T-helper 1 cell treated with Interleukin-12 subunit alpha and Interleukin-12 subunit beta and Interleukin-4 antibody, amounts not matched to agents 30 ng/mL and 1 ng/mL, for 36 hours (primary cell): ENCODE results near the gene UGCG. TPM values are rescaled to one million over a fixed set of nuclear protein-coding genes. Genes with fewer than 3 reads are reported as not detected.
"Not testable (repeated sequence)": the region's sequence is repeated elsewhere in the genome, so short reads cannot be mapped to it uniquely, and the experiment has no call there.

ENCODE experiments used
- intact Hi-C: fragments of 100-400 bp; cut with micrococcal nuclease; formaldehyde crosslinking; loops from one replicate; pipeline ENCODE4 v1.15.1; 2024
- total RNA-seq: library from RNA; stranded (reverse); gene quantifications from 2 replicates; pipeline ENCODE4 v1.2.3, GENCODE V29; 2022

Gene UGCG
- total RNA-seq, 1 donor from 2014 or later: 18.3 TPM

DNA sequence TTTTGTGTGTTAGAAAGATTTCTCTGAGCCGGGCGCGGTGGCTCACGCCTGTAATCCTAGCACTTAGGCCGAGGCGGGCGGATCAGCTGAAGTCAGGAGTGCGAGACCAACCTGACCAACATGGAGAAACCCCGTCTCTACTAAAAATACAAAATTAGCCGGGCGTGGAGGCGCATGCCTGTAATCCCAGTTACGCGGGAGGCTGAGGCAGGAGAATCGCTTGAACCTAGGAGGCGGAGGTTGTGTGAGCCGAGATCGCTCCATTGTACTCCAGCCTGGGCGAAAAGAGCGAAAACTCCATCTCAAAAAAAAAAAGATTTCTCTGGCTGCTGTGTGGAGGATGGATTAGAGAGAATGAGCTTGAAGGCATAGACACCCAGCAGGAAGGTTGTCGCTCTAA lies 51.5 kb downstream of the UGCG start:
- intact Hi-C loops: not testable (repeated sequence)

DNA sequence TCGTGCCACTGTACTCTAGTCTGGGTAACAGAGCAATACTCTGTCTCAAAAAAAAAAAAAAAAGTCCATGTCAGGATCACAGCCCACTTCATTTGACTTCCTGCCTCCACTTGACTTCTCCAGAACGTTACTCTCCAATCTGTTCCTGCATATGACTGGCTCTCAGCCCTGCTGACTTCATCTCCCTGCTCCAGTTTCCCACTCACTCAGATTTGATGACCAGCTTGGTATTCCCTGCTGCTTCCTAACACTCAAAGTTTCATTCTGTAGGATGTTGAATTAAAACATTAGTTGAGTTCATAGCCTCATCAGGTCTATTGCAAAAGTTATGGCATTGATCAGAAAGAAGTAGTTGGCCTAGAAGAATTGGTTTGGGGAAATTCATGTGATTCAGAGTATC lies 52.3 kb downstream of the UGCG start:
- intact Hi-C loops: no loop called here

DNA sequence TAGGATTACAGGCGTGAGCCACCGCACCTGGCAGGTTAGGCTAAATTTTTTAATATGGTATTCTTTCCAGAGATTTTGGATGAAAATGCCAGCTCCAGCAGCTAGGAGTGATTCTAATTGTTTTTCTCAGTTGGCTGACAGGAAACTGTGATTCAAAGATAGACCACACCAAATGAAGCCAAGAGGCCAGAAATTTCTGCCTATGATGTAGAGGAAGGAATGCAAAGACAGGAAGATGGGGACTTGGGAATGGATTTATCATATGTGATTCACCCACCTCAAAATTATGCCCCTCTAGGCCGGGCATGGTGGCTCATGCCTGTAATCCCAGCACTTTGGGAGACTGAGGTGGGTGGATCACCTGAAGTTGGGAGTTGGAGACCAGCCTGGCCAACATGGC lies 53.3 kb downstream of the UGCG start:
- intact Hi-C loops: no loop called here

DNA sequence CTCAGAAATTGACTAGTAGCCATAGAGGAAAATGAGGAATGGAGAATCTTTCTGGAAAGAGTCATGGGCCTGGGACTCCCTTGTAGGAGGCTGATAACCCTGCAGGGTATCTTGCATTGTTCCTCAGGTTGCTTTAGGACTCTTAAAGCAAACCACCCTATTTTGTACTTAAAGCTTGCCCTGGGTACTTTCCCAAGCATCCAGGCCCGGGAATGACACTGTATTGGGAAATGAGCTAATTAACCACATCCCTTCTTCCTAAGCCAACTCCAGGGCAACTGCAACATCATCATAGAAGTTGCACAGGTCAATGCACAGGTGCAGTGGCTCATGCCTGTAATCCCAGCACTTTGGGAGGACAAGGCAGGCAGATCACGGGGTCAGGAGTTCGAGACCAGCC lies 55.9 kb downstream of the UGCG start:
- intact Hi-C loops: no loop called here

DNA sequence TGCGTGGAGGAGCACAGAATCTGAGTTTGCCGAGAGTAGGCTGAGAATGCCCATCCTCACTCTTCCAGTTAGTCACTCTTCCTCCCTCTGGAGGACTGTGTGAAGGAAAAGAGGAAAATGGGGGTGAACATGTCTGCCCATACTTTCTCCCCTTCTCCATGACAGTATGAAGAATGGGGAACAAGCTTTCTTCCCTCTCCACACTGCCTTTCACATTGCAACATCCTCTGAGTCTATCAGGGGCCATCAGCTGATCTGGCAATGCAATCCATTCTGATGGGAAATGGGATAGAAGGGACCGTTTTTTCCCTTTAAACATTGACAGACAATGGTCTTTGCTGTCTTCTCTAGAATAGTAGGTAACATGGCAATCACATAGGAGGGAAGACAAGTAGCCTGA lies 56.8 kb downstream of the UGCG start:
- intact Hi-C loops: no loop called here

DNA sequence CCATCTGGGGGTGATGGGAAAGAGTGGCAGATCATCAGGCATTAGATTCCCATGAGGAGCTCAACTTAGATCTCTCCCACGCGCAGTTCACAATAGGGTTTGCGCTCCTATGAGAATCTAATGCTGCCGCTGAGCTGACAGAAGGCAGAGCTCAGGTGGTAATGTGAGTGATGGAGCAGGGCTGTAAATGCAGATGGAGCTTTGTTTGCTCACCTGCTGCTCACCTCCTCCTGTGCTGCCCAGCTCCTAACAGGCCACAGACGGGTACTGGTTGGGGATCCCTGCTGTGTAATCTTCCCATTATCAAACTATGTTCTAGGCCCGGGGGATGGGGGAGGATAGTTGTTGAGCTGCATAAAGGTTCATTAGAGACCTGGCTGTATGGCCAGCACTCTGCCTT lies 58.4 kb downstream of the UGCG start:
- intact Hi-C loops: loop anchor here (5.0 kb wide), 2 partner anchors 37 to 58 kb away; partner anchors contain the start of gene UGCG

DNA sequence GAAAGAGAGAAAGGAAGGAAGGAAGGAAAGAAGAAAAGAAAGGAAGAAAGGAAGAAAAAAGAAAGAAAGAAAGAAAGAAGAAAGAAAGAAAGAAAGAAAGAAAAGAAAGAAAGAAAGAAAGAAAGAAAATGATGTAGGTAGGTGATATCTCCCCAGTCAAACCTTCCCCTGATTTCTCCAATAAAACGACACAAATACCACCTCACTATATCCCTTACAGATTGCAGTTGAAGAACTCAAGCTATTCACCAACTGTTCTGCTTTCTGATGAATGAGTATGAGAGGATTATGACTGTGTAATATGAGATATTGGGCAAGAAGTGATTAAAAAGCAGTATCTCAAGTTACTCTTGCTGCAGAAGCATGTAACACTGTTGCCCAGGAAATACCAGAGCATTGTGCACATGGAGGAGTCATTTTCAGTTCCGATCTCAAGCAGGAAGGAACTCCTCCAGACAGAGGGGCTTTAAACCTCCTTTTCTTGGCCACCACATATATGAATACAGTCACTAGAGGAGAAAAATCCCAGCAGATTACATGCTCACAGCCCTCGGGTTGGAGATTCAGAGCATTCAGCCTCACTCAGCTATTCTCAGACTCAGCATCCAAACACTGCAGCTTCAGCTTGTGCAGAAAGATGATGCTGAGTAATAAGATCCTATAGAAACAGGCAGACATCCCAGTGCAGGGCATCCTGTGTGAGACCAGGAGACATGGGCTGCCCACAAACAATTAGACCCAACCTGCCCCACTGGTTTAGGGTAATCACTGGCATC lies 61.4 kb downstream of the UGCG start:
- intact Hi-C loops: loop anchor here (5.0 kb wide), 2 partner anchors 34 to 61 kb away; partner anchors contain the start of gene UGCG

DNA sequence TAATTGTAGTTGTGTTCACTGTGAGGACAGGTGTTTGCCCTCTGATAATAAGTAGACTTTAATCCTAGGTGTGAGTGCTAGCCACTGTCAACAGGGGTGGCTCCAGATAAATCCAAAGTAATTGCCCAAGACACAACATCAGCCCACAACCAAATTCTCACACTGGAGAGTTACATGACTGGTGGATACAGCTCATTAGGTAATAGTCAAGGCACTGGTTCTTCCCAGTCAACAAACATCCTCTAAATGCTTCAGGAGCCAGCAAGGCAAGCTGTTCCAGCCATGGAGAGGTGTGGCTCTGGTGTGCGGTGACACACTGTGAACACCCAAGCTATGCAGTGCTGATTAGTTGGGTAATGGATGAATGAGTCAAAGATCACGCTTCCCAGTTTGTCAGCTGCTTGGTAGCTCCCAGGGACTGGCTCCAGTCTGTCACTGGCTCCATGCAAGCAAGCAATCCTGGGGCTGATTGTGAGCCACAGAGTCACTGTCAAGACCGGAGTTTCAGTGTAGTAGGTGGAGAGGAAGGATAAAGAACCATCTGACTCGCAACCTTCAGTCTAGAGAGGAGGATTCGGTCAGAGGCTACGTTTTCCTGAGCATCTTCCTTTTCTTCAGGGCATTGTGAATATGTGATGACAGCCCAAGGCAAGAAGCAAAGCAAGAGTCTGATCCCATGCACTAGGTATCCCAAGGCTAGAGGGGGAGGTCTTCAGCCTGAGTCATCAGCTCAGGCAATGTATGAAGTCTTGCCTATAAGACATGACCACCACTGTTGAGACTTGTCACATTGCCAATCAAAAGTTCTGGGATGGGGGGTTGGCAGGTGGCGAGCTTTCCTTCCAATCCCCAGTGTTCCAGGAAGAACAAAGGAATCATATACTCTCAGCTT lies 63.1 kb downstream of the UGCG start:
- intact Hi-C loops: loop anchor here (5.0 kb wide), 2 partner anchors 33 to 62 kb away; partner anchors contain the start of gene UGCG

DNA sequence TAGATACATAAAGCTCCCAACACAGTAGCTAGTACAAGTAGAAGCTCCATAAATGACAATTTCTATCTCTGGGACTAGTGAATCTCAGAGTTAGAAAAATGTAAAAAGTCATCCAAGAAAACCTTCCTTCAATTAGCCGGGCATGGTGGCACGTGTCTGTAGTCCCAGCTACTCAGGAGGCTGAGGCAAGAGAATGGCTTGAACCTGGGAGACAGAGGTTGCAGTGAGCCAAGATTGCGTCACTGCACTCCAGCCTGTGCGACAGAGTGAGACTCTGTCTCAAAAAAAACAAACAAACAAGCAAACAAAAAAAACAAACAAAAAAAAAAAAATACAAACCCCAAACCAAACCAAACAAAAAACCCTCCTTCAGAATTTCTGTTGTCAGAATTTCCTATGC lies 63.9 kb downstream of the UGCG start:
- intact Hi-C loops: not testable (repeated sequence)

DNA sequence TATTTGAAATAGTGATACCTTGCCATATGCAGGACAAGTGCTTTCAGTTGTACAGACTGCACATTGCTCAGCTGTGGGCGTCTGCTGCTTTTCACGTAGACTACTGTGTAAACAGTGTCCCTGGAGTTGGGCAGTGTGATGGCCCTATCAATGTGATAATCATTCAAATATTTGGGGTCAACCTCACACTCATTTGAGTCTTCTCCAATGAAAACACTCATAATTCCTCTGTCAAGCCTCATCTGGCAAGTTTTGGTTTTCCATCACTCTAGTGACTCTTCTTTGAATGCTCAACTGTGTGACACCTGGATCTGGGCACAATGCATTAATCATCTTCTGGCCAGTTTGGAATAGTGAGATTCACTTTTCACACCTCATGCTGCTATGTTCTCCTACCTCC lies 64.4 kb downstream of the UGCG start:
- intact Hi-C loops: no loop called here

DNA sequence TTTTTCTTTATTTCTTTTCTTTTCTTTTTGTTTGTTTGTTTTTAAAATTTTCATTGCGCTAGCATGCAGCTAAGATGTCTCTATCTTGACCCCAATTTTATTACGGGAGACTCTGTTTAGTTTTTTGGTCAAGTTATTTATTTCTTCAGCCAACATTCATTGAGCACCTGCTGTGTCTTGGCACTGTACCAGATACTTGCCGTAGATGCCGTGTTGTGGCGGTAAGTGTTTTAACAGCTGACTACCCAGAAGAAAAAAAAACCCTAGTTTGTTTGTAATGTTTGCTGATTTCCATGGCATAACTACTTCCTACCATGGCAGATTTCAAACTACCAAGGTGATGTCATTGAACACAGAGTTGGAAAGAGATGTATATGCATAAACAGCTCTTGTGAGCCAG lies 65.0 kb downstream of the UGCG start:
- intact Hi-C loops: no loop called here

DNA sequence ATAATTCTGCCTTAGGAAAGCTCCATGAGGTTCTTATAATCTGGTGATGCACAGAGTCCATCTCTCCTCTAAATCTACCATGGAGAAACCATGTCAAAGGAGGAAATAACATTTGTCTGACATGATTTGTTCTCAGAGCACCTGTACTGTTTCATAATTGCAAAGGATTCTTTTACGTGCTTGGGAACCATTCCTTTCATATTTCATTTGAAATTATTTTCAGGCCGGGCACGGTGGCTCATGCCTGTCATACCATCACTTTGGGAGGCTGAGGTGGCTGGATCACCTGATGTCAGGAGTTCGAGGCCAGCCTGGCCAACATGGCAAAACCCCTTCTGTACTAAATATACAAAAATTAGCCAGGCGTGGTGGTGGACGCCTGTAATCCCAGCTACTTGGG lies 65.4 kb downstream of the UGCG start:
- intact Hi-C loops: no loop called here

DNA sequence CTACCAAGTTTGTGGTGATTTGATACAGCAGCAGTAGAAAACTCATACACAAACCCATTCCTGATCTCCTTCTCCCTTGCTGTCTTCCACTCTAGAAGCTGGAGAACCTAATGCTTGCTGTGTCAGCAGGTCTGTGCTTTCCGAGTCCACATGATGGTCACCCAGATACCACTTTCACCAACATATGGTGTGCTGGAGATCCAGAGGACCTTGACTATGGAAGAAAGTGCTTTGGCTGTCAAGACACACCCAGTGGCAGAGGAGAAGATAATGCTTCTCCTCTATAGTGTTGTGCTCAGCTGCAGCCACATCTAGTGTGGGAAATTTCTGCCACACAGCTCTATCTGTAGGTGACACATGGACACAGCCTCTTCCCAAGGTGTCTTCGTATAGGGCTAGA lies 67.4 kb downstream of the UGCG start:
- intact Hi-C loops: no loop called here

DNA sequence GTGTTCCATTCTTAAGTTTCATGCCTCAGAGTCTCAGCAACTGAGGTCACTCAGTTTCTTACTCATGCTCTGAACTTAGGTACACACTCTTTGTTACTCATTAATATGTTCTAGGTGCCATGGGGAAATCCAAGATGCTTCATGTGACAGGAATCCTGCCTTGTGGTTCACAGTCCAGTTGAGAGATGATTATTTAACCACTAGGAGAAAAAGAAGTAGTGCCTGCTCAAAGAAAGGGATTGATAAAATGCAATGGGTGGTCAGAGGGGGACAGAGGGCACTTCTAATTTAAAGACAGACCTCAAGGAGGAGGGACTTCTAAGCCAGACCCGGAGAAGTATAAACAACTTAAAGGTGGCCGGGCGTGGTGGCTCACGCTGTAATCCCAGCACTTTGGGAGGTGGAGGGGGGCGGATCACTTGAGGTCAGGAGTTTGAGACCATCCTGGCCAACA lies 69.0 kb downstream of the UGCG start:
- intact Hi-C loops: no loop called here

DNA sequence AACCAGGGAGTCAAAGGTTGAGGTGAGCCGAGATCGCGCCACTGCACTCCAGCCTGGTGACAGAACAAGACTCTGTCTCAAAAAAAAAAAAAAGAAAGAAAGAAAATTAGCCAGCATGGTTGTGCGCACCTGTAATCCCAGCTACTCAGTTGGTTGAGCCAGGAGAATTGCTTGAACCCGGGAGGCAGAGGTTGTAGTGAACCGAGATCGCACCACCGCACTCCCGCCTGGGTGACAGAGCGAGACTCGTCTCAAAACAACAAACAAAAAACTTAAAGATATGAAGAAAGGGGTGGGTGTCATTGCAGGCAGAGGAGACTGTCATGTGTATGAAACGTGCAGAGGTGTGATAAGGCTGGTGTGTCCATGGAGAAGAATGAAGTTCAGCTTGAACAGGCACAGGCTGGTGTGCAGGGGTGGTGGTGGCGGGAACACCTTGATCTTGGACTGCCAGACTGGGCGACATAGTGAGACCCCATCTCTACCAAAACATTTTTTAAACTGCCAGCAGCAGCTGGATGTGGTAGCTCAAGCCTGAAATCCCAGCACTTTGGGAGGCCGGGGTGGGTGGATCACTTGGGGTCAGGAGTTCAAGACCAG lies 69.6 kb downstream of the UGCG start:
- intact Hi-C loops: no loop called here

DNA sequence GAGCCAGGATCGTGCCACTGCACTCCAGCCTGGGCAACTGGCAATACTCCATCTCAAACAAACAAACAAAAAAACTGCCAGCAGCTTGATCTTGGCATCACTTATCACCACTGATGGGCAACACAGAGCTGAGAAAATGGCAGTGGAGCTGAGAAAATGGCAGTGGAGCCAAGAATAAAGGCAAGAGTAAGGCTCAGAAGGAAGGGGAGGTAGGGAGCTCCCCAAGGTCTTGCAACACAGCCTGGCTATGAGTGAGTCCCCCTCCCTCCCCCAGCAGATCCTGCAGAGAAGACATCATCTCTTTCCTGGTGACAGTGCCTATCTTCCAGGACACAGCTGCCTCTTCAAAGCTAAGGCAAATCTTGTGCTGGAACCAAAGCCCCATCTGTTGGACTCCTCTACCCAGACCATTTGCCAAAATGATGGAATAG lies 70.3 kb downstream of the UGCG start:
- intact Hi-C loops: no loop called here

DNA sequence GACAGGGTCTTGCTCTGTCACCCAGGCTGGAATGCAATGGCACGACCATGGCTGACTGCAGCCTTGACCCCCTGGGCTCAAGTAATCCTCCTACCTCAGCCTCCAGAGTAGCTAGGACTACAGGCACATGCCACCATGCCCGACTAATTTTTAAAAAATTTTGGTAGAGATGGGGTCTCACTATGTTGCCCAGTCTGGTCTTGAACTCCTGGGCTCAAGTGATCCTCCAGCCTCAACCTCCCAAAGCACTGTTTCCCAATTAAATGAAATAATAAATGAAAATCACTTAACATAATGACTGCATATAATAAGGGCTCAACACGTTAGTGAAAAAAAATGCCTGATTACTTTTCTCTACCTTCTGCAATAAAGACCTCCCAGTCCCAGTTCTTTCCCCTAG lies 71.0 kb downstream of the UGCG start:
- intact Hi-C loops: no loop called here

DNA sequence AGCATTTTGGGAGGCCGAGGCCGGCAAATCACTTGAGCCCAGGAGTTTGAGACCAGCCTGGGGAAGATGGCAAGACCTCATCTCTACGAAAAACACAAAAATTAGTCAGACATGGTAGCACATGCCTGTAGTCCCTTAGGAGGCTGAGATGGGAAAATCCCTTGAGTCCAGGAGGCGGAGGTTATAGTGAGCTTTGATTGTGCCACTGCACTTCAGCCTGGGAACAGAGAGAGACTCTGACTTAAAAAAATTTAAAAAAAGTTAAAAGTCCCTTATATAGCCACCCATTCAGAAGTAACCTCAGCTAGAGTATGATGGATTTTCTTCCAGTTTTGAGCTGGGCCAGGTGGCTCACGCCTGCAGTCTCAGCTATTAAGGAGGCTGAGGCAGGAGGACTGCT lies 72.4 kb downstream of the UGCG start:
- intact Hi-C loops: no loop called here

DNA sequence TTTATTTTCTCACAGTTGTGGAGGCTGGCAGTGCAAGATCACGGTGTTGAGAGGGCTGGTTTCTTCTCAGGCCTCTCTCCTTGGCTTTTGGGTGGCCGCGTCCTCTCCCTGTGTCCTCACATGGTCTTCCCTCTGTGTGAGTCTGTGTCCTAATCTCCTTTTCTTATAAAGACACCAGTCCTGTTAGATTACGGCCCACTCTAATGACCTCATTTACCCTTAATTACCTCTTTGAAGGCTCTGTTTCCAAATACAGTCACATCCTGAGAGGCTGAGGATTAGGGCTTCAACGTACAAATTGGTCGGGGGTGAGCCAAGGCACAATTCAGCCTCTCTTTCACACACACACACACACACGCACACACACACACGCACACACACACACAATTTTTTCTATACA lies 73.0 kb downstream of the UGCG start:
- intact Hi-C loops: no loop called here

DNA sequence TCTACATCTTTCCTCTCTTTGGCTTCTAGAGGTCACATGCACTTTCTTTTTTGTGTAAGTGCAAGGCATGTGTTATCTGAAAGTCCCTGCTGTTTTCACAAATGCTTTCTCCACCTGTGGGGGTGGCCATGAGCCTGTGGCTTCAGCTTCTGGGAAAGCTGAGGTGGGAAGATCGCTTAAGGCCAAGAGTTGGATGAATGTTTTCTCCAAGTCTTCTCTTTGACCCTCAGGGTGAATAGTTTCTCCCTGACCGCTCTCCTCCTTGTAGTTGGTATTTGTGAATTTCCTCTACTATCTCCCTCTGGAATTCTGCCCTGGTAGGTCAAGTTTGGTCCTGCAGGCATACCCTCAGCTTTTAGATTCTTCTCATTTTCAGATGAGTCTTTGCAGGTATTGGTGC lies 74.2 kb downstream of the UGCG start:
- intact Hi-C loops: no loop called here

DNA sequence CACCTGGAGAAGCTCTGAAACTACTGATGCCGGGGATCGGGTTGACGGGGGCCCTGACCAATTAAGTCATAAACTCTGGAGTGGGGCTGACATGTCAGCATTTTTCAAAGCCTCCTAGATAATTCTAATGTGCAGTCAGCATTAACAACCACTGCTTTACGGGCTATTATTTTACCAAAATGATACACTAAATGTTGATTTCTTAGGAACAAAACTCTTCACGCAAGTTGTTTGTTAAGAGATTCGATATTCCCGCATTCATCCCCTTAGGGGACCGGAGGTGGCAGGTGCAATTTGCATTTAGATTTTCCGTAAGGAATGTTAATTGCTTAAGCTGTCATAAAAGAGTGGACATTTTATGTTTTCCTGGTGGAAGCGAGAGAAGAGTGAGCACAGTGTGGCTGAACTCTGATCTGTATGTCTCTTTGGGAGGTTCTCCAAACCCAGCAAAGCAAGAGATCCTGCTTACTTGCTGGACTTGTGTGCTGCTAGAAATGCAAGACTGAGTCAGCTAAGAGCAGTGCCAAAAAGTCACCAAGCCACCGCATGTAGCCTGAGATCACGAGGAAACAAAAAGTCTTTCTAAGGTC lies 77.6 kb downstream of the UGCG start:
- intact Hi-C loops: no loop called here
